Peyer's patch (tissue), 4 donors: Measurements from ENCODE around the gene FAM20A.

Experiments used
- CTCF ChIP-seq, 6 experiments: fragments of 450-650 bp in 4 of 6; fragments of 200-600 bp in 2 of 6; sonication (generic) in 1 of 6; IDR thresholded peaks; one replicate each; pipeline ENCODE4 v1.5.1; 2017 to 2019; ENCODE audit warnings: antibody characterized with exemption in 6 of 6, mild to moderate bottlenecking in 3 of 6, moderate library complexity in 1 of 6
- POLR2A ChIP-seq, 2 donors: fragments of 450-650 bp; IDR thresholded peaks; one replicate each; pipeline ENCODE4 v1.5.1; 2017; ENCODE audit warnings: antibody characterized with exemption in 2 of 2, mild to moderate bottlenecking in 2 of 2, moderate library complexity in 2 of 2

- no peak for TF ChIP-seq CTCF (IDR thresholded peaks at IDR 0.05)
- no peak for TF ChIP-seq POLR2A (IDR thresholded peaks at IDR 0.05)
These were observed 15.5 kb downstream of the FAM20A start for GRCh38 chr17:68585643-68586042.
